Gastrocnemius medialis (tissue), 4 donors: ENCODE data around the gene CXCL8.

ENCODE experiments used
- CTCF ChIP-seq, 5 experiments: fragments of 450-650 bp in 3 of 5; fragments of 200-600 bp in 2 of 5; sonication (generic) in 2 of 5; IDR thresholded peaks in 4 of 5; conservative IDR thresholded peaks in 1 of 5; 1 replicate in 4 of 5; 2 replicates in 1 of 5; pipeline ENCODE4 v1.5.1; 2016 to 2019; ENCODE audit warnings: antibody characterized with exemption in 5 of 5, mild to moderate bottlenecking in 3 of 5, moderate library complexity in 3 of 5
- POLR2A ChIP-seq, 2 donors: fragments of 450-650 bp; IDR thresholded peaks; one replicate each; pipeline ENCODE4 v1.6.1; 2017; ENCODE audit warnings: antibody characterized with exemption in 2 of 2, mild to moderate bottlenecking in 2 of 2, moderate library complexity in 2 of 2

DNA sequence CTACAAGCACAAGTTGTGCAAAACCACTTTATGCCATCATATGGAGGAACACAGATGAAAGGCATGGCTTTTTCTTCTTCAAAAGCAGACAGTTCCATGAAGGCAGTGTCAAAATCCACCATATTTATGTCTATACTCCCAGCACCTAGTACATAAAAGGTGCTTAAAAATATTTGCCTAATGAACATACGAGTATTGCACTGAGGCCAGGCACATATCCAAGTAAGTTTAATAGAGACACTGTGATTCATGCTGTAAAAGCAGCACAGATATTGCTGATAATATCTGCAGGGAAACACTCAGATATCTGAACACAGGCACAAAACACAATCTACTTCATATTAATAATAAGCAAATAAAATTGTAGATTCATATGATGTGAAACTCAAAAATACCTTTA, 48.1 kb upstream of the CXCL8 start:
- no peak for TF ChIP-seq CTCF (IDR thresholded peaks at IDR 0.05 in 4 of 5, conservative IDR thresholded peaks at IDR 0.05 in 1 of 5)
- TF ChIP-seq POLR2A (IDR thresholded peaks at IDR 0.05), result no peak
